HG03066 (cell line): Measurements from ENCODE around the gene IL1RAP.

Experiments
- ATAC-seq: cut with Tn5 transposase; IDR thresholded peaks from one replicate; pipeline ENCODE4 v1.9.1; 2021; ENCODE audit warnings: low read depth; ENCODE audit not compliant: unreplicated experiment

The IL1RAP gene

GRCh38 chr3:190605385-190605784, 91.5 kb downstream of the IL1RAP start:
- no peak for ATAC-seq

- ATAC-seq, result no peak
These were observed 92.7 kb downstream of the IL1RAP start for GRCh38 chr3:190606596-190606995.

DNA sequence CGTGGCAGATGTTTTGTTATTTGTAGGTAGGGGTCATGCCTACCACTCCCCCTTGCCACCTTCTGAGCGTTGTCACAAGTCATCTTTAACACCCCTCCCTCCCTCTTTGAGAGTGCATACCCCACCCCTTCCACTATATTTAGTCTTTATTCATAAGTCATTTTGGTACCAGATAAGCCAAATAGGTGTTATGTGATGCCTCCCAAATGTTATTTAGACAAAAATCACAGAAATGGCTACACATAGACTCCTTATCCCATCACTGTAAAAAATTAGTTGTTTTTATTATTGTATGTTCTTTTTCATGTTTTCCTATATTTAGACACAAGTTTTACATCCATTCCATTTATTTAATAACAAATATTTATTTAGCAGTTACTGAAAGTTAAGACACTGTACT, 93.1 kb downstream of the IL1RAP start:
- ATAC-seq, result no peak

DNA sequence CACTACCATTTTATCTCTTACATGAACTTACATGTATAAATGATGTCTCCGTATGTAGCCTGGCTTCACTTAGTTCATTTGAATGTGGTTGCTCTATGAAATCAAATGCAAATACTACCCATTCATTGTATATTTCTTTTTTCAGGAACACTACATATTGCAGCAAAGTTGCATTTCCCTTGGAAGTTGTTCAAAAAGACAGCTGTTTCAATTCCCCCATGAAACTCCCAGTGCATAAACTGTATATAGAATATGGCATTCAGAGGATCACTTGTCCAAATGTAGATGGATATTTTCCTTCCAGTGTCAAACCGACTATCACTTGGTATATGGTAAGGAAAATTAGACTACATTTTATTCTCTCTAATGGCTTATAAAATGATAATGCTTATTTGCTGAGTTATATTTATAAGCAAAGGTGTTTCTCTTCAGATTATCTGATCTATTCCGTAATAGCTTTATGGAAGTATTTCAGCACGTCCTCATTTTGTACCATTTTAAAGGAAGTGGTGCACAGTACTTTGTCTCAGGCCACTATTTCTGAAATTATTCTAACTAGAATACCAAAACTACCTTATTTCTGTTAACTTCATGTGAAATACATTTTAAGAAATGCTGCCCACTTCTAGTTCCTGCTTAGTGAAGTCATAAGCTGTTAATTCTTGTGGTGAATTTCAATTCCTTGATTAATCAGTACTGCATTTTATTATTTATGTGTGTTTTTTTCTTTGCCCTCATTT, 95.1 kb downstream of the IL1RAP start:
- ATAC-seq, result no peak

DNA sequence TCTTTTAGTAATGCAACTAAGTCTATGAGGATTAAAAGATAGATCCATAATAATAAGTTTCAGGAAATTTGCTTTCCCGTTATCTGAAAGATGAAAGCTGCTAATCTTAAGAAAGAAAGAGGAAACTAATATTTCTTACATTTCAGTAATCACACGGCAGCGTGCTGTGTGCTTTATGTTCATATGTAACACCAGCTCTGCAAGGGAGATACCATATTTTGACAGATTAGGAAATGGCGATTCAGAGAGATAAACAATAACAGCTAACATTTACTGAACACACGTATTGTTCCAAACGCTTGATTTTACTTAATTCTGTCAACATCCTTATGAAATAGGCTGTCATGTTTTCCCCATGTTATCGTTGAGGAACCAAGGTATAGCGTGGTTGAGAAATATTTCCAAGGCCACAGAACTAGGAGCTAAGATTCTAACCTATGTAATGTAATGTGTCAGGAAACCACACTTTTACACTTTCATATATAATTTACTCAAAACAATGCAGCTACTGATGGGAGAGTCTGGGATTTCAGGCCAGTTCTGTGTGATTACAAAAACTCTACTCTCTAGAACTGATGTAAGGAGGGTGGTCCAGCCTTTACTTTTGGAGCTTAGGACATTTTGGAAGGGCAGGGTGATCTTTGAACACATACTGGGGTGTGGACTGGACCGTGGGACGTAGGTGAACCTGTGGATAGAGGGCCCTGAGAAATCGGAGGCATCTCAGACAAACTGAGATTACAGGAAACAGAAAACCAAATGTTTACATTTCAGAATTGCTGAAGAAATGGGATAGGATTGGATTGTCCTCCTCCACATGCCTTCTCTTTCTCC, 100.6 kb downstream of the IL1RAP start:
- ATAC-seq, result no peak

DNA sequence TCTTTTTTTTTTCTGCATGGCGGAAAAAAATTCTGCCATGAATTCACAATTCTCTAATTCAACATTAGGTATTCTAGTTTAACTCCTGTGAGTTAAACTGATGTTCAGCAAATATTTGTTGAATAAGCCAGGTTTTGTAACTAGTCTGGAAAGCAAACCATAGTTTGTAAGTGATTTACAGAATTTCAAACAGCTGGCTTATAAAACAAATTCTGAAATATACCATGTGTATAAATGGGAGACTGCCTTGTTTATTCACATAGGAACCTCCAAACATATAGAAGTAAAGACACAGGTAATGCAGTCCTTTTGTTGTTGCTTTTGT, 101.1 kb downstream of the IL1RAP start:
- ATAC-seq, result no peak

- ATAC-seq, result no peak
These were observed 101.7 kb downstream of the IL1RAP start for GRCh38 chr3:190615607-190616006.

DNA sequence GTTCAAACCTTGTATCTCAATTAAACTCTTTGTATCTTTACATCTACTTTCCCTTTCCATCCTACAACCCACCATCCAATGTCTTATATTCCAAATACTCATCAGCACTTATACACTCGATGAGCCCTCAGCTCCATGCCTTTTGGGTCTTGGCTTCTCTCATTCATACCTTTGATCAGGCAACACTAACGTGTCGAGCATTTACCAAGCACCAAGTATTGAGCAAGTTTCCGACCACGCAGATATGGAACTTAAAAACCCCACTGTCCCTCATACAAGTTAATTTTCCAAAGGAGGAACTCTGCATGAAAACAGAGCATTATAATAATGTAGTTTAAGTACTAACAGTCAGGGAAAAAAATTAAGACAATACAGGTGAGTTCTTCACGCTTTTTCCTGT, 102.8 kb downstream of the IL1RAP start:
- no peak for ATAC-seq

DNA sequence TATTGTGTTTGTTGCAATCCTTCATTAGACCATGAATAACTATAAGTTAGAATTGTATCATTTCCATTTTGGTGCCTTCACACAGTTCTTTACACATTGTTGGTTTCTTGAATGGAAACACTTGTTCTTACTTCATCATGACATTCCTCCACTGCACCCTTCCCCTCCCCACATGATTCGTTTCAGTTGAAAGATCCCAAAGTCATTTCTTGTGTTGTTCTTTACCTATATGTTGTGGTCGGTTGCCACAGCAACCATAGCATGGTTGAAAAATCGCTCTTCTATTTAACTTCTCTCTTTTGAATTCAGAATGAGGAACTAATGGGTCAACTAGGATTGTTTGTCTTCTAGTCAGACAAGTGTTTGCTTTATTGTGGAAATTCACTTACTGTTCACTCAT, 103.3 kb downstream of the IL1RAP start:
- peak; percentile 87 for ATAC-seq

DNA sequence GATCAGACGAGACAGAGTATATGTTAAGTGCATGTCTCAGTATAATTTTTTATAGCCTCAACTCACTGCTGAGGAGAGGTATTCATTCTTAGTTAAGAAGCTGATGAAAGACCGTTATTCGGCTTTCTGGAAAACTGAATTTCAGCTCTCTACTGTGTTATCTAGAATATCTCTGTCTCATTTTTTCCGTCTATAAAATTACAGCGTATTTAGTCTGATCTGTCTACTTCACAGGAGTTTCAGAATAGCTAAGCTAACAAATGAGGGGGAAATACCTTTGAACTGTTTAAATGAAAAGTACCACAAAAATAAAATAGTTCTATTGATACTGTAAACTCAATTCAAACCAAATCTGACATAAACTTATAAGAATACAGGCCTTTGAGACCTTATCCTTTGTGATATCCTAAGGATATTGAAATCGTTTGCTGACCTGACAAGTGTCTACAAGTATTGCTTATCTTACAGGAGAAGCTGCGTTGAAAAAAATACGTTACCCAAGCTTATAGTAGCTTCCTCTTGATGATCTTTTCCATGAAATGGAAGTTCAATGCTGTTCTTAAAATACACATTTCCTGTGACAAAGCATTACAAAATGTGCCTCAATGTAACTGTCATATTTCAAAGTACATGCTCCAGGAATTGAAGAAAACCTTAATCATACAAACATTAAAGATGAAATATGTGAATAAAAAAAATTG, 104.6 kb downstream of the IL1RAP start:
- no peak for ATAC-seq

GRCh38 chr3:190619353-190619752, 105.5 kb downstream of the IL1RAP start:
- ATAC-seq, result no peak

GRCh38 chr3:190619761-190620160, 105.9 kb downstream of the IL1RAP start:
- no peak for ATAC-seq

DNA sequence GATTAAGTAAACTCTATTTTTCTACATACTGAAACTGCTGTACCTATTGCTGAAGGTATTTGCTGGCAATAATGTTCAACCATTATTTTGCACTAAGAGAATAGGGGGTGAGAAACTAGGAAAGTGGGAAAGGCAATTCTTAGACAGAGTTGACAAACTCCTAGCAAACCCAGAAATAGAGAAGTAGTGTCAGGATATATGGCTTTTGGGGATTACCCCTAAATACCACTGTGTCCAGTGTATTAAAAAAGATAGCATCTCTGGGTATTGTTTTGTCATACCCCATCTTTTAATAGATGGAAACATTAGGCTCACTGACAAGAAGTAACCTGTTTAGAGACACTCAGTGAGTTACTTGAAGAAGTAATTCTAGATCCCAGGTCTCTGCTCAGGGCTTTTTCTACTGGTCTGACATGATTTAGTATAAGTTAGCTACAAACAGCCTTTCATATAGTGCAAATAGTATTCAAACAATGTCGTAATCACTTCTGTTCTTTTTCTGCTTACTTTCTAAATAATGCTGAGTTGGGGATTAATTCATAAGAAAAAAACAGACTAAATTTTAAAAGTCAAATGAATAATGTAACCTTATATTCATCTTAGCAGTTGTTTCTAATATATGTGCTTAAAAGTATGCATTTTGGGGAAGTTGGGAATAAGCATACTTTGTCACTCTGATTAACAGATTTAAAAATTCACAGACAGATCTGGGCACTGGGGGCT, 107.2 kb downstream of the IL1RAP start:
- no peak for ATAC-seq

GRCh38 chr3:190621927-190622326, 108.0 kb downstream of the IL1RAP start:
- ATAC-seq, result no peak

GRCh38 chr3:190624282-190624681, 110.4 kb downstream of the IL1RAP start:
- no peak for ATAC-seq

DNA sequence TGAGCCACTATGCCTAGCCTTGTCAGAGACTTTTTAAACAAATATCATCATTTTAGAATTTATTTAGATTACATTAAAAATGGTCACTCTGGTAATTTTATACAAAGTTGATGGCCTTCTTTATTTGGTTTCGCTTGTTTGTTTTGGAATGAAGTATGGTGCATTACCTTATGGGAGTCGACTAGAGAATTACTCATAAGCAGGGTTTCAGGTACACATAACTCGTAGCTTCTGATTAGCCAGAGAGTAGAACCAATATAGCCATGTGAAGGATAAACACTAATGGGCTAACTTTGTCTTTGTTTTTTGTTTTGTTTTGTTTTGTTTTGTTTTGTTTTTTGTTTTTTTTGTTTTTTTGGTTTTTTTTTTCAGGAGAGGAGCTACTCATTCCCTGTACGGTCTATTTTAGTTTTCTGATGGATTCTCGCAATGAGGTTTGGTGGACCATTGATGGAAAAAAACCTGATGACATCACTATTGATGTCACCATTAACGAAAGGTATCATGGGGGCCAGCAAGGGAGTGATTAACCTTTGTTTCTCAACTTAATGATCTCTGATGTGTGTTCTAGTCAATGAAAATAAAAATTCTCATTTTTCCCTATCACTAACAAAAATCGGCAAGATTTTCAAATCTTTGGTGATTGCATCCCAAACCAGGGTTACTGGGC, 113.2 kb downstream of the IL1RAP start:
- ATAC-seq, result no peak

DNA sequence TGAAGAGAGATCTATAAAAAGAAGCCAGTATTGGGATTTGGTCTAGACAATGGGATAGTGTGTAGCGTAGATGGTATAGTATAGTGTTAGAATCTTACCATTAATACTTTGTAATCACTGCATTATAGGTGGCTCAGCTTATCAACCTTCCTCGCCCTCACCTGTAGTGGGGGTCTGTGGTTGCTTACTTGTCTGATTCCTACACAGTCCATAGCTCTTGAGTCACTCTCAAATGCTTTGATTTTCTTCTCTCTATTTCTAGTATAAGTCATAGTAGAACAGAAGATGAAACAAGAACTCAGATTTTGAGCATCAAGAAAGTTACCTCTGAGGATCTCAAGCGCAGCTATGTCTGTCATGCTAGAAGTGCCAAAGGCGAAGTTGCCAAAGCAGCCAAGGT, 115.2 kb downstream of the IL1RAP start:
- ATAC-seq, result no peak

GRCh38 chr3:190631295-190631694, 117.4 kb downstream of the IL1RAP start:
- no peak for ATAC-seq

DNA sequence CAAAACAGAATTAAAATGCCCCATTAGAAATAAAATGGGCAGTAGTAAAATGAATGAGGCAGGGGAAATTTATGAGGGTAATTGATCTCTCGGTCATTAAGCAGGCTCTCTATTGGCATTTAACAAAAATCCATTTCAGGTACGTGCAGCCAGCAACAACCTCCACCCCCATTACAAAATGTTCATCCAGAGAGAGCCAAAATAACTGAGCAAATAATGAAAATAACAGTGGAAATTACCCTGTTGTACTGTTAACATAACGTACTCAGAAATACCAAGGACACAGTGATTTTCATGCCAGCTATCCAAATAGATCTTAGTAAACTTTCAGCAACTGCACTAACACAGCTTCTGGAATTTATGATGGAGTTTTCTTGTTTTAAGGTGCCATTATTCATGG, 127.7 kb downstream of the IL1RAP start:
- ATAC-seq, result no peak

- ATAC-seq, result no peak
These were observed 128.1 kb downstream of the IL1RAP start for GRCh38 chr3:190642016-190642415.
